Fibroblast of upper back skin (primary cell): ENCODE data around the gene ECM1.

Experiments used
- DNase-seq: peaks from one replicate; pipeline ENCODE4 v3.0.0-alpha.2; 2013

The ECM1 gene

GRCh38 chr1:150546294-150546937 lies 38.5 kb downstream of the ECM1 start:
- DNase-seq = no peak

- DNase-seq = no peak
Observed at GRCh38 chr1:150548324-150548631, 40.4 kb downstream of the ECM1 start.

GRCh38 chr1:150548632-150549495 lies 41.0 kb downstream of the ECM1 start, which contains the start of gene ADAMTSL4:
TSS of gene ADAMTSL4 (plus strand) at chr1:150549408. CDS start at chr1:150552289, 2,881 bp downstream.
- peak; percentile 70 for DNase-seq

GRCh38 chr1:150549496-150550221 lies 41.8 kb downstream of the ECM1 start:
- no peak for DNase-seq

GRCh38 chr1:150550222-150551050 lies 42.5 kb downstream of the ECM1 start:
- no peak for DNase-seq

- no peak for DNase-seq
Observed at GRCh38 chr1:150551051-150551783, 43.3 kb downstream of the ECM1 start.

GRCh38 chr1:150551784-150552127 lies 43.8 kb downstream of the ECM1 start:
- no peak for DNase-seq

- DNase-seq = peak; percentile 80
Observed at GRCh38 chr1:150552128-150552910, 44.4 kb downstream of the ECM1 start.

- no peak for DNase-seq
Observed at GRCh38 chr1:150552911-150553289, 45.0 kb downstream of the ECM1 start.

GRCh38 chr1:150553392-150554085 lies 45.6 kb downstream of the ECM1 start:
- DNase-seq = no peak

- DNase-seq = no peak
Observed at GRCh38 chr1:150554086-150554452, 46.2 kb downstream of the ECM1 start.

- no peak for DNase-seq
Observed at GRCh38 chr1:150555198-150555970, 47.5 kb downstream of the ECM1 start.

GRCh38 chr1:150555971-150556865 lies 48.3 kb downstream of the ECM1 start:
- no peak for DNase-seq

- DNase-seq = no peak
Observed at GRCh38 chr1:150557065-150557600, 49.2 kb downstream of the ECM1 start.

- no peak for DNase-seq
Observed at GRCh38 chr1:150557813-150558212, 49.9 kb downstream of the ECM1 start.

GRCh38 chr1:150558303-150558704 lies 50.4 kb downstream of the ECM1 start:
- DNase-seq = no peak

- DNase-seq = no peak
Observed at GRCh38 chr1:150558761-150559655, 51.1 kb downstream of the ECM1 start.

GRCh38 chr1:150559656-150560010 lies 51.7 kb downstream of the ECM1 start:
- no peak for DNase-seq
